ENCODE data around the gene TSPAN17.
"Not testable (repeated sequence)": the region's sequence is repeated elsewhere in the genome, so short reads cannot be mapped to it uniquely, and the experiment has no call there.

The TSPAN17 gene, protein sequence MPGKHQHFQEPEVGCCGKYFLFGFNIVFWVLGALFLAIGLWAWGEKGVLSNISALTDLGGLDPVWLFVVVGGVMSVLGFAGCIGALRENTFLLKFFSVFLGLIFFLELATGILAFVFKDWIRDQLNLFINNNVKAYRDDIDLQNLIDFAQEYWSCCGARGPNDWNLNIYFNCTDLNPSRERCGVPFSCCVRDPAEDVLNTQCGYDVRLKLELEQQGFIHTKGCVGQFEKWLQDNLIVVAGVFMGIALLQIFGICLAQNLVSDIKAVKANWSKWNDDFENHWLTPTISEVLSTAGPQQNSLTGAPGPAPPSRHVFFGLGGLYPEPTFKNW

DNA sequence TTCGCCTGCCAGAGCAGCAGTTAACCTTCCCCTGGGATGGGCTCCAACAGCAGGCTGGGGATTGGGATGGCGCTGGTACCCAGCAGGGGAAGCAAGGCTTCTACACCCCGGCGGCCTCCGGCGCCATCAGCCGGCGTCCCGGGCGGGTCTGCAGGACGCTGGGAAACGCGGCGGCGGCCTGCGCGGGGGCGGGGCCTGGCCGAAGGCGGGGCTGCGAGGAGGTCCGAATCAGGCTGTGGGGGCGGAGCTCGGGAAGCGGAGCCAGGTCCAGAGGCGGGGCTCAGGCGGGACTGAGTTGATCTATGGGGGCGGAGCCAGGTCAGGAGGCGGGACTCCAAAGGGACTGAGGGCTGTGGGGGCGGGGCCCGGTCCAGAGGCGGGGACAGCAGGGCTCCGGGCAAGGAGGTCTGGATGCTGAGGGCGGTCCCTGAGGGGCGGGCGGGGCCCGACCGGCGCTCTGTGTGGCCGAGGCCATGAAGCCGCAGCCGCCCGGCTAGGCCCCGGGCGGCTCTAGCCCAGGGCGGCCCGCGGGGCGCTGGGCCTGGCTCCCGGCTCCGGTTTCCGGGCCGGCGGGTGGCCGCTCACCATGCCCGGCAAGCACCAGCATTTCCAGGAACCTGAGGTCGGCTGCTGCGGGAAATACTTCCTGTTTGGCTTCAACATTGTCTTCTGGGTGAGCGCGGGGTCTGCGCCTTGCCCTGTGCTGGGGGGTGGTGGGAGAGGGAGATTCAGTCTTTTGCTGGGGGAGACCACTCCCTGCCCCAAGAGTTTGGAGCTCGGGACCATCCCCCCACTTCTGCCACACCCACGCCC, at the start of gene TSPAN17:
Gene TSPAN17, plus strand, starts transcription at position 455 of the 813 bp plus-strand sequence. Its CDS starts 132 bp downstream, at position 587.
- no peaks in the 10 kb centered on the region for H3K36me3 ChIP-seq (ENCODE audit: control insufficient read depth, insufficient read depth, low read length)
- H3K4me3 ChIP-seq (replicated peaks; ENCODE audit: low read depth, low read length) = peak within 1 kb of the TSS; percentile 78
- peak; percentile 24 for TF ChIP-seq CTCF (IDR thresholded peaks at IDR 0.05; ENCODE audit: insufficient read depth, low read length, poor library complexity, severe bottlenecking)

DNA sequence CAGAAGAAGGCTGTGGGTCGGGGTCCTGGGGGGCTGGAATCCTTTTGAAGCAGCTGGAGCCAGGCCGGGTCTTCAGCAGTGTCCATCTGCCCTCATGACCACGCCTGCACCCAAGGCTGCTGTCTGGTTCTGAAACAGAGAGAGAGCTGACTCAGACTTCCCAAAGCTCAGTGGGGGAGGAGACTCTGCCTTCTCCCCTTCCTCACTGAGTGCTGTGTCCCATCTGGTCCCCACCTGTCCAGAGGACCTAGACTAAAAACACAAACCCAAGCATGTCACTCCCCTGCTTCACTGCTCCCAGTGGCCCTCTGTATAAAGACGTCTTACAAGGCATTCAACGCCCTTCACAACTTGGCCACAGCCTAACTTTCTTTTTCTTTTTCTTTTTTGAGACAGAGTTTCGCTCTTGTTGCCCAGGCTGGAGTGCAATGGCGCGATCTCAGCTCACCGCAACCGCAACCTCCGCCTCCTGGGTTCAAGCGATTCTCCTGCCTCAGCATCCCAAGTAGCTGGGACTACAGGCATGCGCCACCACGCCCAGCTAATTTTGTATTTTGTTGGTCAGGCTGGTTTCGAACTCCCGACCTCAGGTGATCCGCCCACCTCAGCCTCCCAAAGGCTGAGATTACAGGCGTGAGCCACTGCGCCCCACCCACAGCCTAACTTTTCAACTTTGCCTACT, 47.4 kb upstream of the TSPAN17 start:
- DNase-seq (ENCODE audit: extremely low read depth, insufficient read length); H3K4me3 ChIP-seq (replicated peaks; ENCODE audit: low read depth, low read length); H3K36me3 ChIP-seq (ENCODE audit: control insufficient read depth, insufficient read depth, low read length); H3K27me3 ChIP-seq (replicated peaks; ENCODE audit: control insufficient read depth, insufficient read depth, low read length): not testable (repeated sequence)

More for the DNA sequence above, at the start of gene TSPAN17:
- peak; percentile 98 for DNase-seq (ENCODE audit: extremely low read depth, insufficient read length)
- no peaks in the 10 kb centered on the region for H3K27me3 ChIP-seq (replicated peaks; ENCODE audit: control insufficient read depth, insufficient read depth, low read length)

DNA sequence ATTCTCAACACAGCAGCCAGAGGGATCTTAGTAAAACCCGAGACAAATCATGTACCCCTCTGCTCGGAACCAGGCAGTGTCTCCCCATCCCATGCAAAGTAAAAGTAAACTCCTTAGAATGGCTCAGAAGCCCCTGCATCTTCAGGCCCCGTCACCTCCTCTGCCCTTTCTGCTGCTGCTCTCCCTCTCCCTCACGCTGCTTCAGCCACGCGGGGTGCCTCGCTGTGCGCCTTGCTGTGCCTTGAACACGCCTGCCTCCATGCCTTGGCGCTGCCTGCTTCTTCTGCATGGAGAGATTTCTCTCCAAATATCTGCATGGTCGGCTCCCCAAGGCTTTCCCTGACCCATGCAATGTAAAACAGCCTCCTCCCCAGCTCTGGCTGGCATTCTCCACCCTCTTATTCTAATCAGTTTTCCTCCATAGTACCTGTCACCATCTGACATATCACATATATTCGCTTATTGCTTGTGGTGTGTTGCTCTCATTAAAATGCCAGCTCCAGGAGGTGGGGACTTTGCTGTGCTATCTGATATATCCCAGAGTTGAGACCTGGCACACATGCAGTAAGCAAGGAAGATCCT, 45.3 kb upstream of the TSPAN17 start:
- no peak for TF ChIP-seq CTCF (IDR thresholded peaks at IDR 0.05; ENCODE audit: insufficient read depth, low read length, poor library complexity, severe bottlenecking)
- no peaks in the 10 kb centered on the region for H3K27me3 ChIP-seq (replicated peaks; ENCODE audit: control insufficient read depth, insufficient read depth, low read length)
- DNase-seq (ENCODE audit: extremely low read depth, insufficient read length) = no peak
- H3K4me3 ChIP-seq (replicated peaks; ENCODE audit: low read depth, low read length) = no peak overlapping the region
- no peaks in the 10 kb centered on the region for H3K36me3 ChIP-seq (ENCODE audit: control insufficient read depth, insufficient read depth, low read length)

- Histone ChIP-seq H3K4me3 (replicated peaks; ENCODE audit: low read depth, low read length) (no peak overlapping the region), H3K36me3 (ENCODE audit: control insufficient read depth, insufficient read depth, low read length) (no peaks in the 10 kb centered on the region), H3K27me3 (replicated peaks; ENCODE audit: control insufficient read depth, insufficient read depth, low read length) (no peaks in the 10 kb centered on the region)
- DNase-seq (ENCODE audit: extremely low read depth, insufficient read length) = no peak
- no peak for TF ChIP-seq CTCF (IDR thresholded peaks at IDR 0.05; ENCODE audit: insufficient read depth, low read length, poor library complexity, severe bottlenecking)
These were observed 44.2 kb upstream of the TSPAN17 start for GRCh38 chr5:176603091-176603490.

DNA sequence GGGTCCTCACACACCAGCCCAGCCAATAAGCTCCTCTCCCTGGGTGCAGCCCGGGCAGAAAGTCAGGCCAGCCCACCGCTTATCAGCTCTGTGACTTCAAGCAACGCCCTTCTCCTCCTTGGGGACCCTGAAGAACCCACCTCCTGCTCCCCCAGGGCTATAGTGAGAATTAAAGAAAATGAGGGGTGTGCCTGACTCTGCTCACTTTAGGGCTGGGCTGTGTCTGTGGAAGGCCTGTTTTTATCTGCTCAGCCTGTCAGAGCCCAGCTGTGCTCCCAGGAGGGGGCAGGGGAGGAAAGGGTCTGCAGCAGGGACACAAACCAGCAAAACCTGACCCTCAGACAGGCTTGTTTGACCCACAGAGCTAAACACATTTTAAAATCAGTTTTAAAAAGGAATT, 41.3 kb upstream of the TSPAN17 start:
- Histone ChIP-seq H3K36me3 (ENCODE audit: control insufficient read depth, insufficient read depth, low read length) (no peaks in the 10 kb centered on the region), H3K4me3 (replicated peaks; ENCODE audit: low read depth, low read length) (no peak overlapping the region), H3K27me3 (replicated peaks; ENCODE audit: control insufficient read depth, insufficient read depth, low read length) (no peaks in the 10 kb centered on the region)
- no peak for DNase-seq (ENCODE audit: extremely low read depth, insufficient read length)
- TF ChIP-seq CTCF (IDR thresholded peaks at IDR 0.05; ENCODE audit: insufficient read depth, low read length, poor library complexity, severe bottlenecking) = no peak

All from GM06990 (cell line).